GM12873 (cell line): ENCODE data around the gene HOXB6.

ENCODE experiments used
- TF ChIP-seq, protein P1 (sequence below): IDR thresholded peaks from 2 replicates; pipeline ENCODE4 v1.5.1; 2012; ENCODE audit warnings: low read depth, mild to moderate bottlenecking, moderate library complexity, low read length, control low read depth; ENCODE audit not compliant: insufficient read depth; ENCODE audit errors: missing control alignments

HOXB6 gene

DNA sequence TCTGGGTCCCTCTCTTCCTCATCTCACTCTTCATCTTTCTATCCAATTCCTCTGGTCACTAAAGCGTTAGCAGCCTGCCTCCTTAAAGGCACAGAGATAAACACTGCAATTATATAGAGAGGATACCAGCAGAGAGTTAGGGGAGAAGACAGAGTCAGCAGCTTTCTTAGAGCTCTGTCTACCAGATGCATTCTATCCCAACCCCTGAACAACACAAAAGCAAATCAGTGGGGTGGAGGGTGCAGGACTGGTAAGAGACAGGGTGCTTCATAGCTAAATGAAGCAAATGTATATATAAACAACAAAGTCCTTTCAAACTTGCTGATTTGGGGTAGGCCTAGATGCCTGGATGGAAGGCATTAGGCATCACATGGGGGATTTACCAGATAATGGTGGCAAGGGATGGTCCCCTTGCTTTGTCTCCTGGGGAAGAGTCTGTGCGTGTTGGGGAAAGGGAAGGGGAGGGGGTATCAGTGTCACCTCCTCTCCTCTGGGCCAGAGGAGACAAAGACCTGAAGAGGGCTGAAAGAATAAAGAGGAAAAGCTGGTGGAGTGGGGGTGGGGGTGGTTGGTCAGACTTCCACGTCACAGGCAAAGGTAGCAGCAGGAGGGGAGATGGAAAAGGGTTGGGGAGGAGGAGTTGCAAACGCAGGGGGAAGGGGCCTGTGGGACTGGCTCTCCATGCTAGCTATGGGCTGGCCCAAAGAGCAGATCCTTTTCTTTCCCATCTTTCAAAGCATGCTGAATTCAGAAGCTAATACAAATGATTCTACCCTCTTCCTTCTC, 38.7 kb downstream of the HOXB6 start:
- TF ChIP-seq, protein P1, sequence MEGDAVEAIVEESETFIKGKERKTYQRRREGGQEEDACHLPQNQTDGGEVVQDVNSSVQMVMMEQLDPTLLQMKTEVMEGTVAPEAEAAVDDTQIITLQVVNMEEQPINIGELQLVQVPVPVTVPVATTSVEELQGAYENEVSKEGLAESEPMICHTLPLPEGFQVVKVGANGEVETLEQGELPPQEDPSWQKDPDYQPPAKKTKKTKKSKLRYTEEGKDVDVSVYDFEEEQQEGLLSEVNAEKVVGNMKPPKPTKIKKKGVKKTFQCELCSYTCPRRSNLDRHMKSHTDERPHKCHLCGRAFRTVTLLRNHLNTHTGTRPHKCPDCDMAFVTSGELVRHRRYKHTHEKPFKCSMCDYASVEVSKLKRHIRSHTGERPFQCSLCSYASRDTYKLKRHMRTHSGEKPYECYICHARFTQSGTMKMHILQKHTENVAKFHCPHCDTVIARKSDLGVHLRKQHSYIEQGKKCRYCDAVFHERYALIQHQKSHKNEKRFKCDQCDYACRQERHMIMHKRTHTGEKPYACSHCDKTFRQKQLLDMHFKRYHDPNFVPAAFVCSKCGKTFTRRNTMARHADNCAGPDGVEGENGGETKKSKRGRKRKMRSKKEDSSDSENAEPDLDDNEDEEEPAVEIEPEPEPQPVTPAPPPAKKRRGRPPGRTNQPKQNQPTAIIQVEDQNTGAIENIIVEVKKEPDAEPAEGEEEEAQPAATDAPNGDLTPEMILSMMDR = no peak

DNA sequence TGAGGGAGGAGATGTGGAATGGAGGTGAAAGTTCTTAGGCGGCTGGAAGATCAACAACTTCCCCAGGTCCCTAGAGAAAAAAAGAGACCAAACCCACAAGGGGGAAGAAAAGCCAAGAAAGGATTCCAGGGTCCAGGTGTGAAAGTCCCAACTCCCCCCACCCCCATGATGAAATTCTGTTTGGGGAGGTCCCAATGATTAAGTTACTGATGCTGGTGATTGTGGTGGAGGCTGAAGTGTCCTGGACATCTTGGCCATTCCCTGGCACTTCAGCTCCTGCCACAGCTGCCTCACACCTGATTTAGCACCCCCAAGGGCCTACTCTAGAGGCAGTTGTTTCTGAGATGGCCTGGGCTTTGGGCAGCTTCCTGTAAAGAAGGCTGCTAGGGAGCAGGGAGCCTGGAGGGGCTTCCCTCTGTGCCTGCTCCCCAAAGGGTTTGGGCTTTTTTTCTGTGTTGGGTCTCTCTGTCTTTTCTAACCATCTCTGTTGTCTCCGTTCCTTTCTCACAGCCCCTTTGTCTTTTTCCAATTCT, 39.7 kb downstream of the HOXB6 start:
- TF ChIP-seq, protein P1 = no peak

DNA sequence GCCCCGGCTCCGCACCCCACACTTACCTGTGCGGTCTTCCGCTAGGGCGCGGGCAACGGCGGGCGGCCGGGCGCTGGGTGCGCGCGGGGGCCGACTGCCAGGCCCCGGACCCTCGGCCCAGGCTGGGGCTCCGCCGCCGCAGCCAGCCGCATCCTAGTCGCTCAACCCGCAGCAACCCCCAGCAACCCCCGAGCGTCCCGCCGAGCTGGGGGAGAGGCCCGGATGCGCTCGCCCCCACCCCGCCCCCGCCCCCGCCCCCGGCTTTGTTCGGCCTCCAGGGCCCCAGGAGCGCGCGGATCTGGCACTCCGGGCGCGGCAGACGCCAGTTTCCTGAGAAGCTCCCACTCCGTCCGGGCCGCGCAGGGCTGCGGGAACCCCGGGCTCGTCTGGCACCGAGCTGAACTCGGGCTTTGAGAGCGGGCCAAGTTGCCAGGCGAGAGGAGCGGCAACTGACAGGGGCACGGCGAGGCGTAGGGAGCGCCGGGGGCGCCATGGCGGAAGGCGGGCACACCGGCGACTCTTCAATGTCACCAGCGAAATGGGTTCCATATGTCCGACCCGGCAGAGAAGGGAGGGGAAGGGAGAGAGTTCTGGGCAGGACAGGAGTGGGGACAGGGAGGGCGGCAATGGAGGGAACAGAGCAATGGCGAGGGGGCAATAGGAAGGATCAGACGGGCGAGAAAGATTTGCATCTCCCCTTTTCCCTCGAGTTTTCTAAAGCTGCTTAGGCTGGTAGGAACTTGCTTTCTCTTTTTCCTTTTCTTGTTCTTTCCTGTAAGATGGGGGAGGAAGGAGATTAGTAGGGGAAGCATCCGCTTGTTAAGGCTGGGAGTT, 40.4 kb downstream of the HOXB6 start:
- TF ChIP-seq, protein P1 = no peak

DNA sequence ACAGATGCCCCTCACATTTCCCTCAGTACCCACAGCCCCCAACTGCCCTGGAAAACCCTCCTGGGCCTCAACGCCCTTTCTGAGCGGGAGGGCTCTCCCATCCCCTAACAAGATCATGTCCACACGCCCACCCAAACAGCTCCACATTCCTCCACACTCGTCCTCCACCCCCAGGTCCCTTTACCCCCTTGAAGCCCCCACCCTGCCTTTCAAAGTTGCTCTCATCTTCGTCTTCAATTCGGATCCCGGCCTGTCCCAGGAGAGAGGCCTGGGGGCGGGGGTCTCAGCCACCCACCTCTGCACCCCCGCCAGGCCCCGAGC, 41.0 kb downstream of the HOXB6 start:
- TF ChIP-seq, protein P1 = no peak

DNA sequence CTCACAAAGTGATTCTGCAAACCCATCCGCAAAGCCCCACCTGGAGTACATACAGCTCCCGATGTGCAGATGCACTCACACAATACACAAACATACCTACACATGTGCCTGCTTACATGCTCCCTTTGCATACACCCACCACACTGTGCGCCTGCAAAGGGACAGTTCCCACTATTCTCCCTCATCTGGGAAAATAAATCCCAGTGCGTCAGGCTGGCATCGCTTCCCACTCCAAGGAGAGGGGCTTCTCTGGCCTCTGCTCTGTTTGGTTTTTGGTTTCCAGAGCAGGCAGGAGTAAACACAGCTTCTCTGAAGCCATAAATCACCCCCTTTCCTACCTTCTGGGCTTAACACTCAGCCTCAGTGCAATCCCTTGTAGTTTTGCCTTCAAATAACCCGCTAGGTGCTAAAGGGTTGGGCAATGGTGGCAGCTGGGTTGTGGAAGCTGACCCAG, 41.4 kb downstream of the HOXB6 start:
- TF ChIP-seq, protein P1 = no peak

DNA sequence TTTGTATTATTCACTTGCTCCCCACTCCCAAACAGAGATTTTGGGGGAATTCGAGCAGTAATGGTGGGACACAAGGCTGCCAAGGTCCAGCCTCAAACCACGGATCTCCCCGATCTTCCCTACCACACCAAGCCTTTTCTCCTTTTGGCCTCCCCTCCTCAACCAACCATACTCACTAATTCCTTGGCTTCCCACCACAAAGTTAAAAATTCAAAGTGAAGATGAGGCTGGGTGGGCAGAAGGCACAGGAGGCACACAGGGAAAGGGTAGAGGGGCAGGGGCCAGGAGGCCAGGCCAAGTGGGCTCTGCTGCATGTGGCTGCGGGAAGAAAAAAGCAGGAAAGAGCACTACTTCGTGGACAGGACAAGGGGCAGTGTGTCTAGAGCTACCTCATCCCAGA, 41.9 kb downstream of the HOXB6 start:
- TF ChIP-seq, protein P1 = no peak
